Fibroblast of skin of left biceps (primary cell): Measurements from ENCODE around the gene SF3B3.

Experiments
- DNase-seq, 2 experiments: peaks; one replicate each; pipeline ENCODE4 v3.0.0-alpha.2; 2013; ENCODE audit warnings: low read depth in 2 of 2

SF3B3 gene

GRCh38 chr16:70589998-70590471 lies 66.4 kb downstream of the SF3B3 start:
- DNase-seq: peak in 1 of 2 experiments; percentile 39

DNA sequence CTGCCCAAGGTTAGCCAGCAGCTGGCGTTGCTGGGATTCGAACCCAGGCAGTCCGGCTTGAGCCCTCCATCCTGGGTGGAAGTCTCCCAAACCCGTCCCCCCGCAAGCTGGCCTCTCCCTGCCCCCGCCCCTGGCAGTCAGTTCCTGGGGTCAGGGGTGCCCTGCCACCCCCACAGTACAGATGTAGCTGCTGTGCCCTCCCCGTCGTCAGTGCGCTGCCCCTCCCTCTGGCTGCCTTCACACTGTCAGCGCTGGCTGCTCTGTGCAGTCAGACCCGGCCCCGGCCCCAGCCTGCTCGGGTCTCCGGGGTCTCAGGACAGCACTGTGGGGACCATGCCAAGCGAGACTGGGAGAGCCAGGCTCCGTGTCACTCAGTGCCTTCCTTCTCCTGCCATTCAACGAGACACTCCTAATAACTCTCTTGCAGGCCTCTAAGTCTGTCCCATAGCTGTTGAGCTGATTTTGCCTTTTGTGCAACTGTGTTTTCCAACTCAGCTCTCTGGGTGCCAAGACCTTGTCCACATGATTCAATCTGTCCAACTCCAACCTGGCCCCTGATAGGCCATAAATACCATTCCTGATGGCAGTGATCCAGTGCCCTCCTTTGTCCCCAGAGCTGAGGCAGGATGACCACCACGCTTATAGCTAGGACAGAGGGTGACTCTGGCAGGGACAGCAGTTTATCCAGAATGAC lies 67.3 kb downstream of the SF3B3 start:
- no peak for DNase-seq

GRCh38 chr16:70591615-70592014 lies 68.0 kb downstream of the SF3B3 start:
- DNase-seq: no peak

- no peak for DNase-seq
Measured at GRCh38 chr16:70592106-70592571, 68.5 kb downstream of the SF3B3 start.

DNA sequence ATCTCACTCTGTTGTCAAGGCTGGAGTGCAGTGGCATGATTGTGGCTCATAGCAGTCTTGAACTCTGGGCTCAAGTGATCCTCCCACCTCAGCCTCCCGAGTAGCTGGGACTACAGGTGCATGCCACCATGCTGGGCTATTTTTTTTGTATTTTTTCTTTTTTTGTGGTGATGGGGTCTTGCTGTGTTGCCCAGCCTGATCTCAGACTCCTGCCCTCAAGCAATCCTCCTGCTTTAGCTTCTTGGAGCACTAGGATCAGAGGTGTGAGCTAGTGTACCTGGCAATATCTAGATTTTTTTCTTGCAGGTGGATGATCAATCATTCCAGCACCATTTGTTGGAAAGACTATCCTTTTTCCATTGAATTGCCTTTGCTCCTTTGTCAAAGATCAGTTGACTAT lies 69.9 kb downstream of the SF3B3 start:
- DNase-seq: no peak

- no peak for DNase-seq
Measured at GRCh38 chr16:70594569-70594968, 71.0 kb downstream of the SF3B3 start.

DNA sequence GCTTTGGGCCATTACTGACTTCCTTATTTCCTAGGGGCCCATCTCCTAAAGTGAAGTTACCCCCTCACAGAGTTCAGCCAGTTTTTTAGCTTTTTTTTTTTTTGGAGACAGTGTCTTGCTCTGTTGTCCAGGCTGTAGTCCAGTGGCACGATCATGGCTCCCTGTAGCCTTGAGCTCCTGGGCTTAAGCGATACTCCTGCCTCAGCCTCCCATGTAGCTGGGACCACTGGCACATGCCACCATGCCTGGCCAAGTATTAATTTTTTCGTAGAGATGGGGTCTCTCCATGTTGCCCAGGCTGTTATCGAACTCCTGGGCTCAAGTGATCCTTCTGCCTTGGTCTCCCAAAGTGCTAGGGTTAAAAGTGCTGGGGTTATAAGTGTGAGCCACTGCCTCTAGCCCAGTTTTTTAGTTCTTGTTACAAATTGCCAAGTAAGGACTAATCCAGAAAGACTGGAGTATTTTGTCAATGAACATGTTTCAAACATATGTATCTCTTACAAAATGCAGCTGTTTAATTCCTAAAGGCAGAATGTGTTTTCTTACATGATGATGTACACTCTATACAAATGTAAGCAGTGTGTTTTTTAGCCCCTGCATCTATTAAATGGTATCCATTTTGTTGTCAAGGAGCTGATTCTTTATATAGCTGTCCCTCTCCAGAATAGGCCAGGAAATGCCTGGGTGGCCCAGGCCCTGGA lies 73.7 kb downstream of the SF3B3 start:
- DNase-seq: no peak

GRCh38 chr16:70598937-70599503 lies 75.4 kb downstream of the SF3B3 start:
- no peak for DNase-seq

GRCh38 chr16:70600730-70601129 lies 77.1 kb downstream of the SF3B3 start:
- no peak for DNase-seq

DNA sequence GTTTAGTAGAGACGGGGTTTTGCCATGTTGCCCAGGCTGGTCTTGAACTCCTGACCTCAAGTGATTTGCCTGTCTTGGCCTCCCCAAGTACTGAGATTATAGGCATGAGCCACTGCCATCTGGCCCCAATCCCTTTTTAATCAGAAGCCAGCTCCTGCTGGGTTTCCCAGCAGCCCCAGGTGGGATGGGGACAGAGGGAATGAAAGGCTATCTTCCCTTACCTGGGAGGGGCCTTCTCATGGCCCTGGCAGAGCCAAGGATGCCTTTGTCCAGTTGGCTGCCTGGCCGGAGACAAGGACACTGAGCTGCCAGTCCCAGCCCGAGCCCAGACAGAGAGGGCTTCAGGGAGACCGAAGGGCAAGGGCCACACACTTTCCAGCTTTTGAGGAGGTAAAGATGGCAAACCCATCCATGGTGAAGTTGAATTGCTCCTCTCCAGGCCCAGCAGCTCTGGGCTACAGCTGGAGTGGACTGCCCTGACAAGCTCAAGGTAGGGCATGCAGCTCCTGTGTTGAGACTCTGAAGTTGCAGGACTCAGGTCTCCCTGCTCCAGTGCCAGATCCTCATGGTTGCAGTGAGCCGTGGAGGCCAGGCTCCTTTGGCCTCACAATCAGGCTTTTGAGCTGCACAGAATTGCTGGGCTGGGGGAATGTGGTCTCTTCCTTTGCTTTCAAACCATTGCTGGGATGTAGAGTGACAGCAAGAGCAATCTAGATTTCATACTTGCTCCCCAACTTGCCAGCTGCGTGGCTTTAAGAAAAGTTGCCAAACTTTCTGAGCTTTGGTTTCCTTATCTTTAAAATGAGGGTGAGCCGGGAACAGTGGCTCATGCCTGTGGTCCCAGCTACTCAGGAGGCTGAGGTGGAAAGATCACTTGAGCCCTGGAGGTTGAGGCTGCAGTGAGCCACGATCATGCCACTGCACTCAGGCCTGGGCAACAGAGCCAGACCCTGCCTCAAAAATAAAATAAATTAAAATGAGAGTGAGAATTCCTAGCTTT lies 78.3 kb downstream of the SF3B3 start:
- no peak for DNase-seq

DNA sequence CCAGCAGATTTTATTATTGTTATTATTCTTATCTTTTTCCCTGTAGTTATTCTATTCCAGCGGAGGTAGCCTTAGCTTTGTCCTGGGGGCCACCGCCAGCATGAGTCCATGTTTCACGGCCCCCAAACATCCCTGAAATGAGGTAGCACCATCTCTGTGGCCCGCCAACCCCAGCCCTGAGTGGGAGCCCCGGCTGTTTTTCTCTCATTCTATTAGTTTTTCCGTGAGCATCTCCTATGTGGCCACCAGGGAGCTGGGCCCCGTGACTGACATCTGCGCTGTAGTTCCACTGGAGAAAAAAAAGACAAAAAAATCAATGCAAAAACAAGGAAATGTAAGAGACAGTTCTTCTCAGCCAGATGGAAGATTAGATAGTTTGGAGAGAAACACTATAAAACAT lies 79.2 kb downstream of the SF3B3 start:
- DNase-seq: no peak

GRCh38 chr16:70604407-70605282 lies 81.0 kb downstream of the SF3B3 start:
- DNase-seq: no peak

DNA sequence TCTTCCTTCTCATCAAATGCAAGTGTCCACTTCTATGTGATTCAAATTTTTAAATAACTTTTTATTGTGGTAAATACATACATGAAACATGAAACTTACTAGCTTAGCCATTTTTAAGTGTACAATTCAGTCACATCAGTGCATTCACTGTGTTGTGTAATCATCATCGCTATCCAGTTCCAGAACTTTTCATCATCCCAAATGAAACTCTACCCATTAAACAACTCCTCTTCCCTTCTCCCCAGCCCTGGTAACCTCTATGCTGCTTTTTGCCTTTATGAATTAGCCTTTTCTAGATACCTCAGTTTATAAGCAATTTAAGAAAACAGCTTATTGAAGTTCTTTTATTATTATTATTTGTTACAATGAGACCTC lies 81.7 kb downstream of the SF3B3 start:
- no peak for DNase-seq

DNA sequence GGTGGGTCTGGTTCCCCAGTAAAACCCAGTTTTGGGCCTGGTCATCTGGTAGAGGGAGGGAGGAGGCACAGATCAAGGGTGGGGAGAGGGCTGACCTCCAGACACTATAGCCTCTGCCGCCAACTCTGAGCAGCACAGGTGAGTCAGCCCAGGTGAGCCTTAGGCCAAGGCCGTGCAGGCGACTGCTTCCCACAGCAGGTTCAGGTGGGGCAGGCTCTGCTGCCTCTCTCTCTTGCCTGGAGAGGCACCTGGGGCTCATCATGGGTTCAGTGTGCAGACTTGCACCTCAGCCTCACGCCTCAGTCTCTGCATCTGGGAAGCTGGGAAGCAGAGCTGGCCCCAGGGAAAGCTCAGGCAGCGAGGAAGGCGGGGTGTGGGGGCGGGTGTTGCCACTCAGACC lies 84.9 kb downstream of the SF3B3 start:
- DNase-seq: no peak

DNA sequence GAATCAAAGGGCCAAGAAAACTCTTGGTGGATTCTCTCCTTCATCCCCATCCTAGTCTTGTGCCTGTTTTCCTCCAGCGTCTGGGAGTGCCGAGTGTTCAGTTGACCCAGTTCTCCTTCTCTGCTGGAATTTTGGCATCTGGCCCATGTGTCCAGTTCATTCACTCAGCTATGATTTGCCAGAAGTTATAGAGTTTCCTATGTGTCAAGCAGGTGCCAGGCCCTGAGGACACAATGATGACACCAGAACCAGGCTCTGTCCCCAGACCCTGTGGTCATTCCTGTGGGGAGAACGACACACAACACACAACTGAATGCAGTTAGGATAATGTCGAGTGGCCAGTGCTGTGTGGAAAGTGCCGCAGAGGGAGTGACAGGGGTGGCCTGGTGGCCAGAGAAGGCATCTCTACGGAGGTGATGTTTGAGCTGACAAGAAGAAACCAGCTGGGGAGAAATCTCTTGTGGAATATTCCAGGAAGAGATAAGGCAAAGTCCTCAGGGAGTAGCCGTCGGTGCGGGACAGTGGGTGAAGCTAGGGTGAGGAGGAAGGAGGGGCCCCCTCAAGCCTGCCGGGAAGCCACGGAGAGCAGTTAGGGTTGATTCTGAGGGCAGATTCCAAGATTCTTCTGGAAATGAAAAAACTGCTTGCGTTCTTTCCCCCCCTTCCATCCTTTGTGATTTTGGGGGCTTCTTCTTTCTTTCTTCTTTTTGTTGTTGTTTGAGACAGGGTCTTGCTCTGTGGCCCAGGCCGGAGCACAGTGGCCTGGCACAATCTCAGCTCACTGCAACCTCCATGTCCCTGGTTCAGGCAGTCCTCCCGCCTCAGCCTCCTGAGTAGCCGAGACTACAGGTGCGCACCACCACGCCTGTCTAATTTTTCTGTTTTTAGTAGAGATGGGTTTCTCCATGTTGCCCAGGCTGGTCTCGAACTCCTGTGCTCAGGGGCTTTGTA lies 86.9 kb downstream of the SF3B3 start:
- no peak for DNase-seq

- no peak for DNase-seq
Measured at GRCh38 chr16:70611224-70611598, 87.6 kb downstream of the SF3B3 start.

- no peak for DNase-seq
Measured at GRCh38 chr16:70611785-70612303, 88.2 kb downstream of the SF3B3 start.

GRCh38 chr16:70612931-70613330 lies 89.3 kb downstream of the SF3B3 start:
- no peak for DNase-seq

DNA sequence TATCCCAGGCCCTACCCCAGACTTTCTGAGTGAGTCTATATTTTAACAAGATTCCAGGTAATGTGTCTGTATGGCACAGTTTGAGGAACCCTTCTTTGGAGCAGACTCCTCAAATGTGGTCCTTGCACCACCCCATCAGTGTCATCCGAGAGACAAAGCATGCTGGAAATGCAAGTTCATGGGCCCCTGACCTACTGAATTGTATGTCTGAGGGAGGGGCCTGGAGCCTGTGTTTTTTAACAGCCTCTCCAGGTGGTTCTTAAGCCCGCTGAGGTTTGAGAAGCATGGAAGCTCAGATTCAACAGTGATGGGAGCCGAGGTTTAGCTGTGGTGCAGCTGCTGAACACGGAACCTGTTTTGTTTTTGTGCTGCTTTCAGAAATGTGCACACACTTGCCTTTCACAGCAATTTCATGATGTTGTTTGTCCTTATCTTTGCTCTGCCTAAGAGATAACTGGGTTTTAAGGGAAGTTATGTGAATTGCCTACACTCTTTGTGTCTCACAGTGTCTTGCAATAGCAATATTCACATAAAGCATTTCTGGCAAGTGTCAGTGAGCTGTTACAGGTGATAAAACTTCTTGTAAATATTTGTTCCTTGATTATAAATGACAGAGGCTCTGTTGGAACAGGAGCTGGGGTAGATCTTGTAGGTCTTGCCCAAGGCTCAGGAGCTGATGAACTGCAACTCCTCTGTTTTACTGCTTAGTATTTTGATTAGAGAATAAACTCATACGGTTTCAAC lies 90.8 kb downstream of the SF3B3 start:
- no peak for DNase-seq
